ENCODE results near the gene NR5A1. TPM values are rescaled to one million over a fixed set of nuclear protein-coding genes. Genes with fewer than 3 reads are reported as not detected.

NR5A1 gene
- total RNA-seq, 1 donor from 2014 or later, result 0.12 TPM

DNA sequence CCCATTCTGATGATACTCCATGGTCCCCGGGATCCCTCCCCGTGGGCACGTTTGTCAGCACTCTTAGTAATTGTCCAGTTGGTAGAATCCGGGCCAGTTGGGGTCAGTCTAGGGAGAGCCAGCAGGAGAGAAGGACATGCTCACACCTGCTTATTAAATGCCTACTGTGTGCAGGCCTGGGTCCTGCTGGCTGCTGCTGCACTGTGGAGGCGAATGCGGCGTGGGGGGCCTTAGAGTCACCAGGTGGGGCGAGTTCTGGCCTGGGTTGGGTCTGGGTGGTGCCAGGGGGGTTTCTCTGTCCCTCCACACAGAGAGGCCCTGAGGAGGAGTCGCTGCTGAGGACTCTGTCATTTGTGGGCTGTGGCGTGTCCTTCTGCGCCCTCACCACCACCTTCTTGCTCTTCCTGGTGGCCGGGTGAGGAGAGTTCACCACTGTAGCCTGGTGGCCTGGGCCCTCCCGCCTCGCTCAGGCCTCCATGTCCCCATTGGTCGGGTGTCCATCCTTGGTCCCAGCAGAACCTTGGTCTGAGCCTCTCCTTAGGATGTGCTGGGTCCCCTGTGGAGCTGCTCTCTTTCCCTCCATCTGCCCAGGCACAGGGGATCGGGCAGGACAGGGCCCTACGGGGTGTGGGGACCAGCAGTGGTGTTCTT is 39.7 kb downstream of the NR5A1 start:
- Mint-ChIP-seq H3K4me3 (no peak overlapping the region), H3K27ac (no peak overlapping the region)

DNA sequence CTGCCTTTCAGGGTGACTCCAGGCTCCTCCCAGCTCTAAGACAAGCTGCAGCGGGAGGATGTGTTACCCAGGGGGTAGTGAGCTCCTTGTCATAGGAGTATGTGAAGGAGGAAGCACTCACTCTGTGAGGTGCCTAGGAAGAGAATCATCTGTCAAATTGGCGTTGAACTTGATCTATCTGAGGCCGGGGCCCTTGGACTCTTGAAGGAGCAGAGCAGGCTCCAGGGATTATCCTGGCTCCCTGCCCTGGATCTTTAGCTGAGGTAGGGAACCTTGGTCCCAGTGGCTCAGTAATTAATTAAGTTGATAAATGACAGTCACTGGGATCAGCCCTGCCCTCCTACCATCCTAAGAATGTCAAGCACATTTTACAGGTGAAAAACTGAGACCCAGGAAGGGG is 41.5 kb downstream of the NR5A1 start:
- TF ChIP-seq, protein P1, sequence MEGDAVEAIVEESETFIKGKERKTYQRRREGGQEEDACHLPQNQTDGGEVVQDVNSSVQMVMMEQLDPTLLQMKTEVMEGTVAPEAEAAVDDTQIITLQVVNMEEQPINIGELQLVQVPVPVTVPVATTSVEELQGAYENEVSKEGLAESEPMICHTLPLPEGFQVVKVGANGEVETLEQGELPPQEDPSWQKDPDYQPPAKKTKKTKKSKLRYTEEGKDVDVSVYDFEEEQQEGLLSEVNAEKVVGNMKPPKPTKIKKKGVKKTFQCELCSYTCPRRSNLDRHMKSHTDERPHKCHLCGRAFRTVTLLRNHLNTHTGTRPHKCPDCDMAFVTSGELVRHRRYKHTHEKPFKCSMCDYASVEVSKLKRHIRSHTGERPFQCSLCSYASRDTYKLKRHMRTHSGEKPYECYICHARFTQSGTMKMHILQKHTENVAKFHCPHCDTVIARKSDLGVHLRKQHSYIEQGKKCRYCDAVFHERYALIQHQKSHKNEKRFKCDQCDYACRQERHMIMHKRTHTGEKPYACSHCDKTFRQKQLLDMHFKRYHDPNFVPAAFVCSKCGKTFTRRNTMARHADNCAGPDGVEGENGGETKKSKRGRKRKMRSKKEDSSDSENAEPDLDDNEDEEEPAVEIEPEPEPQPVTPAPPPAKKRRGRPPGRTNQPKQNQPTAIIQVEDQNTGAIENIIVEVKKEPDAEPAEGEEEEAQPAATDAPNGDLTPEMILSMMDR (conservative IDR thresholded peaks at IDR 0.05), result no peak
- Mint-ChIP-seq H3K36me3 (no peaks in the 10 kb centered on the region), H3K4me3 (no peak overlapping the region), H3K27me3 (peaks cover 27% of the 10 kb centered on the region), H3K9me3 (no peaks in the 10 kb centered on the region), H3K4me1 (ENCODE audit: unreplicated experiment) (no peaks in the 10 kb centered on the region), H3K27ac (no peak overlapping the region)
- no peak for DNase-seq (ENCODE audit: extremely low spot score, unreplicated experiment)

More for the DNA sequence above, 39.7 kb downstream of the NR5A1 start:
- Mint-ChIP-seq H3K4me1 (ENCODE audit: unreplicated experiment) (no peaks in the 10 kb centered on the region), H3K36me3 (no peaks in the 10 kb centered on the region), H3K9me3 (no peaks in the 10 kb centered on the region), H3K27me3 (peaks cover 20% of the 10 kb centered on the region)
- DNase-seq (ENCODE audit: extremely low spot score, unreplicated experiment), result no peak
- TF ChIP-seq, protein P1 (conservative IDR thresholded peaks at IDR 0.05), result no peak

DNA sequence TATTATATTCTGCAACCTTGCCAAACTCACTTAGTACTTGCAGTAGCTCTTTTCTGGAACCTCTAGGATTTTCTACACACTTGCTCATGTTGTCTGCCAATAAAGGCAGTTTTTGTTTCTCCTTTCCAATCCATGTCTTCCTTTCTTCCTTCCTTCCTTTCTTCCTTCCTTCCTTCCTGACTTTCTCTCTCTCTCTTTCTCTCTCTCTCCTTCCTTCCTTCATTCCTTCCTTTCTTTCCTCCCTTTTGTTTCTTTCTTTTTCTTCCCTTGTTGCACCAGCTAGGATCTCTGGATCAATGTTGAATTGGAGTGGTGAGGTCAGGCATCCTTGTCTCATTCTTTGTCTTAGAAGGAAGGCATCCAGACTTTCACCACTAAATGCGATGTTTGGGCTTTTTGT is 44.5 kb downstream of the NR5A1 start:
- Mint-ChIP-seq H3K36me3 (no peaks in the 10 kb centered on the region), H3K9me3 (no peaks in the 10 kb centered on the region), H3K27me3 (peaks cover 27% of the 10 kb centered on the region), H3K27ac (no peak overlapping the region), H3K4me1 (ENCODE audit: unreplicated experiment) (no peaks in the 10 kb centered on the region), H3K4me3 (no peak overlapping the region)
- TF ChIP-seq, protein P1 (conservative IDR thresholded peaks at IDR 0.05), result no peak
- DNase-seq (ENCODE audit: extremely low spot score, unreplicated experiment), result no peak

DNA sequence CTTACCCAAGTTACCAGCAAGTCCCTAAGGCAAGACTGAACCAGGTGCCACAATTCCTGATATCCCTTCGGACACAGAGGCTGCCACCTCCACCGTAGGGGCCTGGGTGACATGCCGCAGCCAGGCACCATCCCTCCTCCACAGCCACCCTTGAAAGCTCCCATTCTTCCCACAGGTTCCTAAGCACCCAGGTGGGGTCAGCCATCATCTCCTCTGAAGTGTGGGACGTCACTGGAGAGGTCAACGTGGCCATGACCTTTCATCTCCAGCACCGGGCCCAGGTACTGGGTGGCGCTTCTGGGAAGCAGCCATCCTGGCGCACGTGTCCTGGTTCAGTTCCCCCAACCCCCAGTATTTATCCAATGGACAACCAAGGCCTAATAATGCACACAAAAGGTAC is 48.8 kb downstream of the NR5A1 start:
- H3K36me3 Mint-ChIP-seq, result no peaks in the 10 kb centered on the region
- no peak for DNase-seq (ENCODE audit: extremely low spot score, unreplicated experiment)
- peaks cover 4% of the 10 kb centered on the region for H3K4me1 Mint-ChIP-seq (ENCODE audit: unreplicated experiment)
- H3K27me3 Mint-ChIP-seq, result peaks cover 40% of the 10 kb centered on the region
- TF ChIP-seq, protein P1 (conservative IDR thresholded peaks at IDR 0.05), result no peak
- no peak overlapping the region for H3K27ac Mint-ChIP-seq
- H3K9me3 Mint-ChIP-seq, result no peaks in the 10 kb centered on the region
- H3K4me3 Mint-ChIP-seq, result no peak overlapping the region

DNA sequence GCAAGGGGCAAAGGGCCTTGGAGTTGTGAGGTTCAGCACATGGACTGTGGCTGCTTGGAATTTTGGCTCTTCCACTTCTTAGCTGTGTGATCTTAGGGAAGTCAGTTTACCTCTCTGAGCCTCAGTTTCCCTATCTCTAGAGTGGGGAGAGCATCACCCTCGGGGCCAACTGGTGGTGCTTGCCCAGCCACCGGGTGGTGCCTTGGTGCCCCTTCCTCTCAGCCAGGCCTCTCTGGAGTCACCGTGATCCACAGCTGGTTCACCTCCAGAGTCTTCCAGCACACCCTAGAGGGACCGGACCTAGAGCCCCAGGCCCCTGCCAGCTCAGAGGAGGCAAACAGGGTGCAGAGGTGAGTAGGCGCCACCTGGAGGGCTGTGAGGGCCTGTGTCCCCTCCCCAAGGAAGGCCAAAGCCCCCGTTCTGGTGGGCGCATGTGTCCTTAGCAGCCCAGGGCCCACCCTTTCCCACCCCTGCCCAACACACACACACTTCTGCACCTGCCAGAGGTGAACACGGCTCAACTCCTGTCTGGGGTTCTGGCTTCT is 49.2 kb downstream of the NR5A1 start:
- no peak overlapping the region for H3K4me3 Mint-ChIP-seq
- no peak overlapping the region for H3K27ac Mint-ChIP-seq
- H3K9me3 Mint-ChIP-seq, result no peaks in the 10 kb centered on the region
- peaks cover 35% of the 10 kb centered on the region for H3K27me3 Mint-ChIP-seq
- H3K36me3 Mint-ChIP-seq, result no peaks in the 10 kb centered on the region
- no peak for DNase-seq (ENCODE audit: extremely low spot score, unreplicated experiment)
- peaks cover 4% of the 10 kb centered on the region for H3K4me1 Mint-ChIP-seq (ENCODE audit: unreplicated experiment)
- TF ChIP-seq, protein P1 (conservative IDR thresholded peaks at IDR 0.05), result no peak
